ENCODE data around the gene GPATCH8.
A peak's percentile ranks its signal among the peaks of the same experiment; 100 is the strongest.

Gene GPATCH8

GRCh38 chr17:44363613-44364159 lies 139.5 kb downstream of the GPATCH8 start, which contains the start of gene FAM171A2:
Gene FAM171A2, minus strand, starts transcription at chr17:44363853. Its CDS starts 139 bp downstream, at chr17:44363714.
- POLR2A ChIA-PET = interaction anchor here (0.6 to 4.7 kb wide), 8 partner anchors 19 to 1478 kb away, joined by 3 to 23 read pairs (median 5); partner anchors contain the start of genes CCDC43 and GRN
- H3K36me3 ChIP-seq (ENCODE audit: control insufficient read depth in 2 of 2, insufficient read depth in 1 of 2, low read length in 2 of 2) = peaks cover 0 to 8% of the 10 kb centered on the region in 2 experiments; a peak in 1 of 3 replicates
- H3K27ac ChIP-seq (ENCODE audit: extremely low read depth, low read depth, low read length) = peak within 1 kb of the TSS; percentile 88; the same call in 1 of the 2 replicates
- peaks cover 21% of the 10 kb centered on the region for H3K4me1 ChIP-seq (ENCODE audit: control insufficient read depth, insufficient read depth, low read length)
- no peaks in the 10 kb centered on the region for H3K9me3 ChIP-seq (ENCODE audit: control insufficient read depth, insufficient read depth, low read depth, low read length)
- peak within 1 kb of the TSS; percentile 66 for H3K4me3 ChIP-seq (ENCODE audit: low read depth, low read length)
- CTCF ChIA-PET = interaction anchor here (0.6 to 4.3 kb wide), 19 partner anchors 9 to 607 kb away, joined by 3 to 21 read pairs (median 4); partner anchors contain the start of gene GRN
- no peak for TF ChIP-seq ZNF677 (tag by site-specific recombination; IDR thresholded peaks at IDR 0.05)
- TF ChIP-seq ZNF202 (tag by site-specific recombination; IDR thresholded peaks at IDR 0.05; ENCODE audit: borderline replicate concordance) = no peak
- TF ChIP-seq TSHZ1 (tag by site-specific recombination; IDR thresholded peaks at IDR 0.05; ENCODE audit: borderline replicate concordance) = no peak
- TF ChIP-seq ZSCAN30 (tag by site-specific recombination; IDR thresholded peaks at IDR 0.05) = peak; percentile 39; the same call in 1 of the 2 replicates
- no peak for TF ChIP-seq ZBTB20 (tag by site-specific recombination; IDR thresholded peaks at IDR 0.05)
- no peak for TF ChIP-seq ZBTB44 (tag by site-specific recombination; IDR thresholded peaks at IDR 0.05)
- peak; percentile 30; the same call in 1 of the 2 replicates for TF ChIP-seq SP3 (tag by site-specific recombination; IDR thresholded peaks at IDR 0.05)
- TF ChIP-seq ZBTB6 (tag by site-specific recombination; IDR thresholded peaks at IDR 0.05) = peak; percentile 89; the same call in 1 of the 2 replicates
- TF ChIP-seq GFI1B (tag by site-specific recombination; IDR thresholded peaks at IDR 0.05) = no peak
- no peak for TF ChIP-seq ZSCAN4 (tag by site-specific recombination; IDR thresholded peaks at IDR 0.05)
- 0 out of 2 replicates have a peak, but pooled peaks have one; percentile 14 for TF ChIP-seq ZNF596 (tag by site-specific recombination; IDR thresholded peaks at IDR 0.05)
- no peak for TF ChIP-seq ZBTB26 (tag by site-specific recombination; optimal IDR thresholded peaks at IDR 0.05)
- no peak for TF ChIP-seq KLF10 (tag by site-specific recombination; IDR thresholded peaks at IDR 0.05)
- no peak for TF ChIP-seq ZNF121 (tag by site-specific recombination; IDR thresholded peaks at IDR 0.05)
- no peak for TF ChIP-seq PRDM10 (tag by site-specific recombination; IDR thresholded peaks at IDR 0.05)
- TF ChIP-seq ZBTB10 (tag by site-specific recombination; IDR thresholded peaks at IDR 0.05) = 0 out of 2 replicates have a peak, but pooled peaks have one; percentile 50
- no peak for TF ChIP-seq ZNF175 (tag by site-specific recombination; IDR thresholded peaks at IDR 0.05)
- 0 out of 2 replicates have a peak, but pooled peaks have one; percentile 40 for TF ChIP-seq IKZF3 (tag by site-specific recombination; IDR thresholded peaks at IDR 0.05)
- TF ChIP-seq SP7 (tag by site-specific recombination; IDR thresholded peaks at IDR 0.05) = no peak
- no peak for TF ChIP-seq ZNF133 (tag by site-specific recombination; IDR thresholded peaks at IDR 0.05)
- 0 out of 2 replicates have a peak, but pooled peaks have one; percentile 28 for TF ChIP-seq GLIS2 (tag by site-specific recombination; IDR thresholded peaks at IDR 0.05)
